HG03432 (cell line): ENCODE measurements around the gene ASCL3.
A peak's percentile ranks its signal among the peaks of the same experiment; 100 is the strongest.
"Not testable (repeated sequence)": the region's sequence is repeated elsewhere in the genome, so short reads cannot be mapped to it uniquely, and the experiment has no call there.

Experiments used
- ATAC-seq: cut with Tn5 transposase; IDR thresholded peaks from one replicate; pipeline ENCODE4 v1.9.1; 2021; ENCODE audit warnings: mild to moderate bottlenecking, moderate library complexity; ENCODE audit not compliant: unreplicated experiment

The ASCL3 gene

GRCh38 chr11:8911029-8911823 lies 31.6 kb downstream of the ASCL3 start, which contains the start of gene AKIP1:
TSS of gene AKIP1 (plus strand) at chr11:8911189. CDS start at chr11:8911450, 261 bp downstream.
- peak; percentile 85 for ATAC-seq

GRCh38 chr11:8910649-8911026 lies 32.2 kb downstream of the ASCL3 start:
- ATAC-seq = peak; percentile 10

- no peak for ATAC-seq
Measured at GRCh38 chr11:8908099-8908498, 34.7 kb downstream of the ASCL3 start.

GRCh38 chr11:8907116-8907515 lies 35.7 kb downstream of the ASCL3 start:
- ATAC-seq = no peak

GRCh38 chr11:8905528-8906165 lies 37.2 kb downstream of the ASCL3 start:
- ATAC-seq = no peak

- no peak for ATAC-seq
Measured at GRCh38 chr11:8899119-8899753, 43.6 kb downstream of the ASCL3 start.

- not testable (repeated sequence) for ATAC-seq
Measured at GRCh38 chr11:8891185-8891584, 51.6 kb downstream of the ASCL3 start.
